NB4 (cell line): ENCODE results near the gene CXorf58.

Source experiments
- CTCF ChIP-seq: IDR thresholded peaks from one replicate; pipeline ENCODE4 v1.5.1; 2012; ENCODE audit warnings: low read depth, low read length
- MYC ChIP-seq: IDR thresholded peaks from 2 replicates; pipeline ENCODE4 v1.6.1; 2011; ENCODE audit warnings: low read depth, low read length

GRCh38 chrX:23879380-23880090 lies 28.3 kb upstream of the CXorf58 start:
- TF ChIP-seq CTCF: no peak
- no peak for TF ChIP-seq MYC
